K562 (cell line): Measurements from ENCODE around the gene ETHE1. TPM values are rescaled to one million over a fixed set of nuclear protein-coding genes. Genes with fewer than 3 reads are reported as not detected.

ENCODE experiments used
- ATAC-seq: fragments of 200-7000 bp; cut with Tn5 transposase; 3 replicates; pipeline ENCODE4 v1.9.1; 2020; ENCODE audit warnings: moderate library complexity
- BruUV-seq: library from RNA; stranded (reverse); fragments of 400-500 nt; replicated peaks from 2 replicates; lab custom pipeline; 2021; lab: Mats Ljungman, UMichigan
- CTCF ChIA-PET: fragments of 300-600 bp; formaldehyde crosslinking; extraction: SDS; loops from one replicate; lab custom pipeline; 2021; ENCODE audit warnings: low intra/inter-chr PET ratio; lab: Yijun Ruan, JAX
- POLR2A ChIA-PET: fragments of 300-600, 350-650 bp; sonication (Branson Sonifier 250); formaldehyde crosslinking; extraction: SDS; loops from one replicate; lab custom pipeline; 2021; ENCODE audit warnings: antibody characterized with exemption, inconsistent platforms; lab: Yijun Ruan, JAX
- DNase-seq, 4 experiments: peaks; one replicate each; pipeline versions ENCODE4 v3.0.0 to v3.0.0-alpha.2; 2011 to 2018; ENCODE audit warnings: low spot score in 3 of 4, mixed read lengths in 3 of 4; ENCODE audit errors: extremely low read depth in 1 of 4
- FAIRE-seq: peaks from 2 replicates; lab custom pipeline; 2011; peaks lifted over from hg19 to GRCh38; lab: Jason Lieb, UNC
- H2AFZ ChIP-seq: 2 replicates; pipeline ENCODE4 v1.6.0; 2011; ENCODE audit warnings: low read depth, low read length, control low read depth, inconsistent platforms
- H3K27ac ChIP-seq: fragments of 200-600 bp; 3 replicates; pipeline ENCODE4 v1.8.0; 2011; ENCODE audit warnings: low read depth, mild to moderate bottlenecking, control low read depth, inconsistent platforms, low read length, moderate library complexity, mixed read lengths; ENCODE audit errors: extremely low read depth
- H3K27me3 ChIP-seq, 2 experiments: fragments of 300-600 bp in 1 of 2; 2 replicates in 1 of 2; 3 replicates in 1 of 2; pipeline versions ENCODE4 v1.6.0 to v1.8.0; 2011; ENCODE audit warnings: inconsistent platforms in 2 of 2, low read length in 2 of 2, mild to moderate bottlenecking in 1 of 2, mixed read lengths in 1 of 2, moderate library complexity in 1 of 2; ENCODE audit not compliant: control insufficient read depth in 2 of 2, insufficient read depth in 2 of 2
- H3K36me3 ChIP-seq: fragments of 300-600 bp; 3 replicates; pipeline ENCODE4 v1.8.0; 2011; ENCODE audit warnings: mild to moderate bottlenecking, low read length, inconsistent platforms; ENCODE audit not compliant: control insufficient read depth, insufficient read depth
- H3K4me1 ChIP-seq, 2 experiments: fragments of 200-600 bp in 1 of 2; replicated peaks in 1 of 2; 2 replicates in 1 of 2; 3 replicates in 1 of 2; pipeline versions ENCODE4 v1.5.1 to v1.8.0; 2011; ENCODE audit warnings: inconsistent platforms in 2 of 2, low read length in 2 of 2, mild to moderate bottlenecking in 1 of 2, mixed read lengths in 1 of 2, moderate library complexity in 1 of 2; ENCODE audit not compliant: control insufficient read depth in 2 of 2, insufficient read depth in 2 of 2
- H3K4me2 ChIP-seq: 2 replicates; pipeline ENCODE4 v1.6.1; 2011; ENCODE audit warnings: low read length, control low read depth, inconsistent platforms, mixed read lengths; ENCODE audit not compliant: insufficient read depth
- H3K4me3 ChIP-seq: fragments of 200-600 bp; sonication (generic), shearing (Covaris generic); 2 replicates; pipeline ENCODE4 v1.5.1; 2016; ENCODE audit warnings: control low read depth, inconsistent platforms
- H3K79me2 ChIP-seq: fragments of 200-600 bp; 3 replicates; pipeline ENCODE4 v1.8.0; 2011; ENCODE audit warnings: low read length, inconsistent platforms; ENCODE audit not compliant: control insufficient read depth, insufficient read depth
- H3K9ac ChIP-seq, 2 experiments: 2 replicates each; pipeline versions ENCODE4 v1.6.0 to v1.6.1; 2011; ENCODE audit warnings: low read depth in 2 of 2, low read length in 2 of 2, control low read depth in 1 of 2, inconsistent platforms in 1 of 2, mild to moderate bottlenecking in 1 of 2, mixed read lengths in 1 of 2; ENCODE audit not compliant: insufficient read depth in 1 of 2
- H3K9me1 ChIP-seq: one replicate; pipeline ENCODE4 v1.6.0; 2011; ENCODE audit warnings: inconsistent platforms, mild to moderate bottlenecking, low read length, moderate library complexity; ENCODE audit not compliant: control insufficient read depth, insufficient read depth
- H3K9me3 ChIP-seq: replicated peaks from 2 replicates; pipeline ENCODE4 v1.5.1; 2011; ENCODE audit warnings: low read depth, low read length, inconsistent platforms; ENCODE audit not compliant: control insufficient read depth, insufficient read depth
- H4K20me1 ChIP-seq: replicated peaks from 2 replicates; pipeline ENCODE4 v1.6.1; 2011; ENCODE audit warnings: low read length, inconsistent platforms, mixed read lengths; ENCODE audit not compliant: control insufficient read depth, insufficient read depth
- CHAMP1 ChIP-seq: fragments of 450-650 bp; IDR thresholded peaks from 2 replicates; pipeline ENCODE4 v1.6.1; 2016; ENCODE audit warnings: mild to moderate bottlenecking
- MEF2A ChIP-seq: IDR thresholded peaks from 2 replicates; pipeline ENCODE4 v1.6.1; 2011; ENCODE audit warnings: low read depth, mild to moderate bottlenecking, low read length, moderate library complexity; ENCODE audit not compliant: control insufficient read depth
- MYC ChIP-seq, 2 experiments: fragments of 250-450 bp in 1 of 2; sonication (Bioruptor Pico) in 1 of 2; IDR thresholded peaks; 2 replicates each; pipeline versions ENCODE4 v1.5.1 to v1.6.1; 2012 to 2021; ENCODE audit warnings: low read depth in 2 of 2, borderline replicate concordance in 1 of 2, improper control_type of control experiment in 1 of 2, low read length in 1 of 2, mild to moderate bottlenecking in 1 of 2, moderate library complexity in 1 of 2
- PCBP2 ChIP-seq: fragments of 200-400 bp; formaldehyde crosslinking; IDR thresholded peaks from 2 replicates; pipeline ENCODE4 v1.6.1; 2018; ENCODE audit warnings: low read length, low read depth, mild to moderate bottlenecking, moderate library complexity; ENCODE audit not compliant: poor library complexity, severe bottlenecking
- SIRT6 ChIP-seq: IDR thresholded peaks from one replicate; pipeline ENCODE4 v1.6.1; 2012; ENCODE audit warnings: low read depth, mild to moderate bottlenecking, control low read depth, inconsistent platforms, low read length, moderate library complexity
- SMAD4 ChIP-seq: fragments of 250-450 bp; sonication (Bioruptor Pico); conservative IDR thresholded peaks from 2 replicates; pipeline ENCODE4 v1.8.0; 2021; ENCODE audit warnings: inconsistent platforms, mild to moderate bottlenecking, moderate library complexity
- SNRNP70 ChIP-seq: fragments of 200-400 bp; formaldehyde crosslinking; optimal IDR thresholded peaks from 2 replicates; pipeline ENCODE3; 2017; ENCODE audit warnings: low read depth, low read length
- ZNF175 ChIP-seq: fragments of 200-800 bp; sonication (Bioruptor generic); IDR thresholded peaks from 2 replicates; pipeline ENCODE4 v1.6.1; 2016; ENCODE audit warnings: low read depth, mild to moderate bottlenecking, missing genetic modification characterization, missing compliant biosample characterization
- ZNF512 ChIP-seq: IDR thresholded peaks from 2 replicates; pipeline ENCODE4 v1.6.1; 2016; ENCODE audit warnings: missing genetic modification characterization, missing compliant biosample characterization
- in situ Hi-C: fragments of 300-500 bp; cut with MboI; formaldehyde crosslinking; loops from 4 replicates; pipeline ENCODE4 v1.15.0; 2018; ENCODE audit warnings: inconsistent platforms, mixed read lengths
- intact Hi-C: fragments of 100-400 bp; cut with micrococcal nuclease; formaldehyde crosslinking; loops from 2 replicates; pipeline ENCODE4 v1.14.2; 2022
- polyA plus RNA-seq, 8 experiments: library from polyadenylated mRNA; depleted of rRNA in 4 of 8; stranded (reverse) in 5 of 8; unstranded in 3 of 8; fragments of >200 nt; fragmentation: Nextera tagmentation in 2 of 8; fragmentation: Illumina TruSeq in 1 of 8; extraction: Ambion mirVana in 2 of 8; extraction: Trizol in 1 of 8; gene quantifications; 2 replicates each; pipeline versions ENCODE4 v1.2.1 to v1.2.3, GENCODE V29; 2011 to 2014; ENCODE audit warnings: inconsistent platforms in 1 of 8, missing spikeins in 1 of 8
- total RNA-seq, 7 experiments: library from RNA; depleted of rRNA in 6 of 7; stranded (reverse); fragments of >200 nt in 6 of 7; fragmentation: Illumina TruSeq in 2 of 7; extraction: Trizol in 2 of 7; gene quantifications; 2 replicates each; pipeline versions ENCODE4 v1.2.1 to v1.2.3, GENCODE V29; 2011 to 2021; ENCODE audit warnings: low replicate concordance in 1 of 7
- TF ChIP-seq, protein P1 (sequence below): fragments of 250-450 bp; sonication (Bioruptor Pico); IDR thresholded peaks from 2 replicates; pipeline ENCODE4 v1.5.0; 2022; ENCODE audit warnings: mild to moderate bottlenecking
- TF ChIP-seq, protein P2 (sequence below): sonication (generic); formaldehyde crosslinking; IDR thresholded peaks from 2 replicates; pipeline ENCODE4 v1.8.0; 2022; ENCODE audit warnings: mild to moderate bottlenecking, missing genetic modification reagents

The ETHE1 gene
- total and polyA plus RNA-seq, 9 of the 15 experiments (the other 6 are each of a cell fraction or from before 2014, with no cell fraction given), result 2.9 to 21.0 (median 10.2) TPM

GRCh38 chr19:43476606-43477005 lies 50.4 kb downstream of the ETHE1 start:
- H3K4me1 ChIP-seq, result peaks cover 10 to 12% of the 10 kb centered on the region in 2 experiments
- ATAC-seq, result no peak
- no peaks in the 10 kb centered on the region for H3K9me1 ChIP-seq
- TF ChIP-seq ZNF512 (no peak), SNRNP70 (no peak), MYC (IDR thresholded peaks at IDR 0.05; ENCODE audit: low read depth, low read length) (no peak), MYC (CRISPR knock-in tag; IDR thresholded peaks at IDR 0.05; ENCODE audit: borderline replicate concordance, low read depth) (no peak), PCBP2 (no peak), CHAMP1 (no peak), ZNF175 (CRISPR knock-in tag) (no peak), SIRT6 (no peak), SMAD4 (no peak), MEF2A (no peak)
- TF ChIP-seq, protein P1, sequence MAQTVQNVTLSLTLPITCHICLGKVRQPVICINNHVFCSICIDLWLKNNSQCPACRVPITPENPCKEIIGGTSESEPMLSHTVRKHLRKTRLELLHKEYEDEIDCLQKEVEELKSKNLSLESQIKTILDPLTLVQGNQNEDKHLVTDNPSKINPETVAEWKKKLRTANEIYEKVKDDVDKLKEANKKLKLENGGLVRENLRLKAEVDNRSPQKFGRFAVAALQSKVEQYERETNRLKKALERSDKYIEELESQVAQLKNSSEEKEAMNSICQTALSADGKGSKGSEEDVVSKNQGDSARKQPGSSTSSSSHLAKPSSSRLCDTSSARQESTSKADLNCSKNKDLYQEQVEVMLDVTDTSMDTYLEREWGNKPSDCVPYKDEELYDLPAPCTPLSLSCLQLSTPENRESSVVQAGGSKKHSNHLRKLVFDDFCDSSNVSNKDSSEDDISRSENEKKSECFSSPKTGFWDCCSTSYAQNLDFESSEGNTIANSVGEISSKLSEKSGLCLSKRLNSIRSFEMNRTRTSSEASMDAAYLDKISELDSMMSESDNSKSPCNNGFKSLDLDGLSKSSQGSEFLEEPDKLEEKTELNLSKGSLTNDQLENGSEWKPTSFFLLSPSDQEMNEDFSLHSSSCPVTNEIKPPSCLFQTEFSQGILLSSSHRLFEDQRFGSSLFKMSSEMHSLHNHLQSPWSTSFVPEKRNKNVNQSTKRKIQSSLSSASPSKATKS (CRISPR knock-in tag), result no peak
- TF ChIP-seq, protein P2, sequence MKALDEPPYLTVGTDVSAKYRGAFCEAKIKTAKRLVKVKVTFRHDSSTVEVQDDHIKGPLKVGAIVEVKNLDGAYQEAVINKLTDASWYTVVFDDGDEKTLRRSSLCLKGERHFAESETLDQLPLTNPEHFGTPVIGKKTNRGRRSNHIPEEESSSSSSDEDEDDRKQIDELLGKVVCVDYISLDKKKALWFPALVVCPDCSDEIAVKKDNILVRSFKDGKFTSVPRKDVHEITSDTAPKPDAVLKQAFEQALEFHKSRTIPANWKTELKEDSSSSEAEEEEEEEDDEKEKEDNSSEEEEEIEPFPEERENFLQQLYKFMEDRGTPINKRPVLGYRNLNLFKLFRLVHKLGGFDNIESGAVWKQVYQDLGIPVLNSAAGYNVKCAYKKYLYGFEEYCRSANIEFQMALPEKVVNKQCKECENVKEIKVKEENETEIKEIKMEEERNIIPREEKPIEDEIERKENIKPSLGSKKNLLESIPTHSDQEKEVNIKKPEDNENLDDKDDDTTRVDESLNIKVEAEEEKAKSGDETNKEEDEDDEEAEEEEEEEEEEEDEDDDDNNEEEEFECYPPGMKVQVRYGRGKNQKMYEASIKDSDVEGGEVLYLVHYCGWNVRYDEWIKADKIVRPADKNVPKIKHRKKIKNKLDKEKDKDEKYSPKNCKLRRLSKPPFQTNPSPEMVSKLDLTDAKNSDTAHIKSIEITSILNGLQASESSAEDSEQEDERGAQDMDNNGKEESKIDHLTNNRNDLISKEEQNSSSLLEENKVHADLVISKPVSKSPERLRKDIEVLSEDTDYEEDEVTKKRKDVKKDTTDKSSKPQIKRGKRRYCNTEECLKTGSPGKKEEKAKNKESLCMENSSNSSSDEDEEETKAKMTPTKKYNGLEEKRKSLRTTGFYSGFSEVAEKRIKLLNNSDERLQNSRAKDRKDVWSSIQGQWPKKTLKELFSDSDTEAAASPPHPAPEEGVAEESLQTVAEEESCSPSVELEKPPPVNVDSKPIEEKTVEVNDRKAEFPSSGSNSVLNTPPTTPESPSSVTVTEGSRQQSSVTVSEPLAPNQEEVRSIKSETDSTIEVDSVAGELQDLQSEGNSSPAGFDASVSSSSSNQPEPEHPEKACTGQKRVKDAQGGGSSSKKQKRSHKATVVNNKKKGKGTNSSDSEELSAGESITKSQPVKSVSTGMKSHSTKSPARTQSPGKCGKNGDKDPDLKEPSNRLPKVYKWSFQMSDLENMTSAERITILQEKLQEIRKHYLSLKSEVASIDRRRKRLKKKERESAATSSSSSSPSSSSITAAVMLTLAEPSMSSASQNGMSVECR, result no peak

More at GRCh38 chr19:43476606-43477005, 50.4 kb downstream of the ETHE1 start:
- Histone ChIP-seq H3K79me2 (no peaks in the 10 kb centered on the region), H2AFZ (no peak overlapping the region), H3K4me2 (no peak overlapping the region), H3K4me3 (no peak overlapping the region), H3K36me3 (no peaks in the 10 kb centered on the region), H3K9me3 (no peaks in the 10 kb centered on the region), H3K9ac (no peak overlapping the region), H3K27ac (no peak overlapping the region), H4K20me1 (0 out of 2 replicates have a peak, but pooled peaks cover 3% of the 10 kb centered on the region), H3K27me3 (no peaks in the 10 kb centered on the region)
- intact Hi-C loops, result no loop called here
- FAIRE-seq (no peak), DNase-seq (no peak)
- in situ Hi-C loops, result no loop called here
- no TSS peak for BruUV-seq
- CTCF ChIA-PET, result no interaction called here
- POLR2A ChIA-PET, result interaction anchor here (0.6 kb wide), 1 partner anchor 23 kb away, joined by 3 read pairs; no protein-coding TSS in a partner anchor
